Ishikawa (cell line): Measurements from ENCODE around the gene CTSZ.

Source experiments
- EGR1 ChIP-seq: IDR thresholded peaks from 2 replicates; pipeline ENCODE4 v1.6.1; 2012
- EP300 ChIP-seq: IDR thresholded peaks from 2 replicates; pipeline ENCODE4 v1.6.1; 2012; ENCODE audit warnings: borderline replicate concordance
- FOXM1 ChIP-seq: IDR thresholded peaks from 2 replicates; pipeline ENCODE4 v1.6.1; 2012; ENCODE audit warnings: low read depth, borderline replicate concordance
- NFIC ChIP-seq: IDR thresholded peaks from 2 replicates; pipeline ENCODE4 v1.6.1; 2012
- TCF12 ChIP-seq: IDR thresholded peaks from 2 replicates; pipeline ENCODE4 v1.6.1; 2012; ENCODE audit warnings: low read depth
- YY1 ChIP-seq: IDR thresholded peaks from 2 replicates; pipeline ENCODE4 v1.6.1; 2012; ENCODE audit warnings: low read depth

- no peak for TF ChIP-seq TCF12
- TF ChIP-seq NFIC = no peak
- TF ChIP-seq FOXM1 = no peak
- TF ChIP-seq YY1 = no peak
- TF ChIP-seq EP300 = no peak
- no peak for TF ChIP-seq EGR1
Observed at GRCh38 chr20:59039233-59039632, 32.2 kb upstream of the CTSZ start.
